NCI-H146 treated with DMSO at 0.1 percent for 48 hours (cell line): Measurements from ENCODE around the gene PIK3CB.
"Not testable (repeated sequence)": the region's sequence is repeated elsewhere in the genome, so short reads cannot be mapped to it uniquely, and the experiment has no call there.

Source experiments
- DNase-seq: peaks from one replicate; lab custom pipeline; 2025; ENCODE audit not compliant: unreplicated experiment; lab: John Stamatoyannopoulos, UW

Gene PIK3CB

GRCh38 chr3:138625707-138626365 is 208.9 kb downstream of the PIK3CB start:
- no peak for DNase-seq

- DNase-seq: no peak
Measured at GRCh38 chr3:138624518-138624917, 210.2 kb downstream of the PIK3CB start.

- DNase-seq: no peak
Measured at GRCh38 chr3:138620431-138620830, 214.3 kb downstream of the PIK3CB start.

GRCh38 chr3:138615462-138615861 is 219.3 kb downstream of the PIK3CB start:
- no peak for DNase-seq

GRCh38 chr3:138609898-138610266 is 224.8 kb downstream of the PIK3CB start:
- no peak for DNase-seq

- DNase-seq: peak; percentile 85
Measured at GRCh38 chr3:138608322-138609135, 226.2 kb downstream of the PIK3CB start, which contains the start of gene FAIM. FAIM (plus strand) TSS chr3:138608771; CDS start chr3:138619727, 10,956 bp downstream.

GRCh38 chr3:138604106-138604595 is 230.6 kb downstream of the PIK3CB start:
- not testable (repeated sequence) for DNase-seq
